Activated CD8-positive, alpha-beta memory T cell treated with anti-CD3 and anti-CD28 coated beads, Interleukin-2, amount 50 U/mL, for 24 hours (primary cell): ENCODE results near the gene DGKD.

Source experiments
- DNase-seq: peaks from one replicate; pipeline ENCODE4 v3.0.0-alpha.2; 2020; ENCODE audit errors: extremely low read depth

DGKD gene

GRCh38 chr2:233460726-233461441 is 106.6 kb downstream of the DGKD start:
- DNase-seq, result no peak

- DNase-seq, result no peak
These were observed 107.2 kb downstream of the DGKD start for GRCh38 chr2:233461481-233461891.

- DNase-seq, result no peak
These were observed 108.0 kb downstream of the DGKD start for GRCh38 chr2:233462202-233462785.

- no peak for DNase-seq
These were observed 108.7 kb downstream of the DGKD start for GRCh38 chr2:233462826-233463470.

- no peak for DNase-seq
These were observed 109.3 kb downstream of the DGKD start for GRCh38 chr2:233463586-233463985.

- DNase-seq, result no peak
These were observed 109.8 kb downstream of the DGKD start for GRCh38 chr2:233464056-233464455.

- no peak for DNase-seq
These were observed 110.4 kb downstream of the DGKD start for GRCh38 chr2:233464531-233465240.

- no peak for DNase-seq
These were observed 112.8 kb downstream of the DGKD start for GRCh38 chr2:233466991-233467603.

GRCh38 chr2:233468047-233468740 is 113.9 kb downstream of the DGKD start:
- no peak for DNase-seq

GRCh38 chr2:233468741-233469110 is 114.4 kb downstream of the DGKD start:
- DNase-seq, result no peak

- no peak for DNase-seq
These were observed 115.1 kb downstream of the DGKD start for GRCh38 chr2:233469261-233470010.

GRCh38 chr2:233470011-233470687 is 115.9 kb downstream of the DGKD start:
- no peak for DNase-seq

- DNase-seq, result no peak
These were observed 116.5 kb downstream of the DGKD start for GRCh38 chr2:233470839-233471238.

GRCh38 chr2:233471291-233472035 is 117.2 kb downstream of the DGKD start:
- DNase-seq, result no peak

GRCh38 chr2:233473386-233473791 is 119.1 kb downstream of the DGKD start:
- DNase-seq, result no peak

- no peak for DNase-seq
These were observed 119.6 kb downstream of the DGKD start for GRCh38 chr2:233473878-233474277.

GRCh38 chr2:233474308-233475160 is 120.2 kb downstream of the DGKD start:
- no peak for DNase-seq

GRCh38 chr2:233476063-233476410 is 121.7 kb downstream of the DGKD start:
- no peak for DNase-seq
